Activated CD8-positive, alpha-beta memory T cell treated with anti-CD3 and anti-CD28 coated beads for 24 hours (primary cell): Measurements from ENCODE around the gene TMEM191C.
"Not testable (repeated sequence)": the region's sequence is repeated elsewhere in the genome, so short reads cannot be mapped to it uniquely, and the experiment has no call there.

Source experiments
- DNase-seq: peaks from one replicate; pipeline ENCODE4 v3.0.0-alpha.2; 2020

The TMEM191C gene

DNA sequence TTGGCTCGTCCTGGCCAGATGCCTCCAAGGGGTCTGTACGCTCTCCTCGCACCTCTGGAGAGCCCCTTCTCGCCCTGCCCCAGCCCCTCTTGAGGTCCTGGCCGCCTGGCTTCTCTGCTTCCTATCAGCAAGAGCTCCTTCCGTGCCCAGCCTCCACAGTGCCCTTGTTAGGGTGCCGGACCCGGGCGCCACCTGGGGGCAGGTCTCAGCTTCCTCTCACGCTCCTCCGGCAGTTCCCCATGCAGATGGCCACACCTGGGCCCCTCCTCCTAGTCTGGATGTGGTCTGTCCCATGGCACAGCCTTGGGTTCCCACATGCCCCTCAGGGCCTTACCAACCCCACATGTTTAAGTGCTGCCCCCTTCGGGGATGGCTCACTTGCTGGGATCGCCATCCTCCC is 6.5 kb downstream of the TMEM191C start:
- DNase-seq = not testable (repeated sequence)

DNA sequence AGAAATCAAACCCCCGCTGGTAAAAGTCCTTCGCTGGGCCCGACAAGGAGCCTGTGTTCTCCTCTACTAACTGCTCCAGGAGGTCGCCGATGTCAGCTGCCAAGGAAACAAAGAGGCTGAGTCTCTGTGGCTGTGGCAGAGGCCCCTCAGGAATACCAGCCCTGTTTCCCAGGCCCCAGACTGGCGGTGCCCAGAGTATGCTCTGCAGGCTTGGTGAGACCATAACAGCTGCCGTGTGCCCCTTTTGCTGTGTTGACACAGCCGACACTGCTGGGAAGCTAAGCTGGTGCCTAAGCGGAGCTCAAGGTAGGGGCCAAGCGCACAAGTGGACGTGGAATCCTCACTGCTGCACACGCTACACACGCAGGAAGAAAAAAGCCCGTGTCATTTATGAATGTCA is 16.9 kb downstream of the TMEM191C start:
- DNase-seq = not testable (repeated sequence)

DNA sequence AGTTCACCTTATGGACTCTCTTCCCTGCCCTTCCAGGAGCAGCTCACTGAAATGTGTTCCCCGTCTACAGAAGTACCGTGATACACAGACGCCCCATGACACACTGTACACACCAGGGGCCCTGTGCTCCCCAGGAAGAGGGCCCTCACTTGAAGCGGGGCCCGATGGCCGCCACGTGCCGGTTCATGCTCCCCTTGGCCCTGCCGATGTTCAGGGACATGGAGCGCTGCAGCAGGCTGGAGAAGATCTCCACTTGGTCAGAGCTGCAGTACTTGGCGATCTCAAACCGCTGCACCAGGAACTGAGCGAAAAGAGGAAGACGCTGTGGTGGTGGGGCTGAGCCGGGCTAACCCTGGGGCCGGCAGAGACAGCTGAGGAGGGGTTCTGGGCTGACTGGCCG is 20.5 kb downstream of the TMEM191C start:
- not testable (repeated sequence) for DNase-seq

GRCh38 chr22:21489149-21489680 is 22.0 kb downstream of the TMEM191C start:
- not testable (repeated sequence) for DNase-seq

DNA sequence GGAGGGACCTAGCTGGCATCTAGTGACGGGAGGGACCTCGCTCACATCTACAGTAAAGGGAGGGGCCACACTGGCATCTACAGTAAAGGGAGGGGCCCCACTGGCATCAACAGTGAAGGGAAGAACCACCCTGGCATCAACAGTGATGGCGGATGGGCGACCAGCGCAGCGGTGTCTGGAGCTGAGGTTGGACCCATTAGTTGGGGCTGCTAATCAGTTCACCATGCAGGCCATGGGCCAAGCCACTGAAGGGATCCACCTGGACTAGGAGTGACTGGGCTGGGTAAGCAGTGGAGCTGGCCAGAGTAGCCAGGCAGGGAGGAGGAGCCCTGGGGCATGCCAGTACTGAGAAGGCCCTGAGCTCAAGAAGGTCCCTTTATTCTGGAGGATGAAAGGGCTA is 23.4 kb downstream of the TMEM191C start:
- not testable (repeated sequence) for DNase-seq

GRCh38 chr22:21492271-21492670 is 25.1 kb downstream of the TMEM191C start:
- not testable (repeated sequence) for DNase-seq

GRCh38 chr22:21493789-21494782 is 26.9 kb downstream of the TMEM191C start:
- not testable (repeated sequence) for DNase-seq

- DNase-seq = not testable (repeated sequence)
These were observed 30.8 kb downstream of the TMEM191C start for GRCh38 chr22:21497984-21498383.

- DNase-seq = not testable (repeated sequence)
These were observed 31.3 kb downstream of the TMEM191C start for GRCh38 chr22:21498489-21498888.

- DNase-seq = not testable (repeated sequence)
These were observed 32.7 kb downstream of the TMEM191C start for GRCh38 chr22:21499623-21500506.

- DNase-seq = not testable (repeated sequence)
These were observed 43.2 kb downstream of the TMEM191C start for GRCh38 chr22:21510397-21510796.

DNA sequence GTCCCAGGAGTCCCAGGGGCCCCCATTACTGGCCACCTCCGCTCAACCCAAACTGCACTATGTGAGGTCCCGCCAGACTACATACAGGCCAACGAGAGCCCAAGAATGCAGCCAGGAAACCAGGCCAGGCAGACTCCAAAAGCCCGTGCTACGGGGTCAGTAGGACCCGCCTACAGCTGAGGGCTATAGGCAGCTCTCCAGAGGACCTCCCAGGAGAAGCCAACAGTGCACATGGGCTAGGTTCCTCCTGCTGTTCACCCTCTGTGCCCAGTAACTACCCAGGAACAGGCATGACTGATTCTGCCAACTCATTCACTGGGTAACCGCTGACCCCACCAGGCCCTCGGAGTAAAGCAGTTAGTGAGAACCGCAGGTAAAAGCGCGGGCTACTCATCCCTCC is 44.8 kb downstream of the TMEM191C start:
- not testable (repeated sequence) for DNase-seq

GRCh38 chr22:21514117-21514516 is 46.9 kb downstream of the TMEM191C start:
- DNase-seq = not testable (repeated sequence)

- DNase-seq = not testable (repeated sequence)
These were observed 48.0 kb downstream of the TMEM191C start for GRCh38 chr22:21515234-21515633.

GRCh38 chr22:21516522-21516921 is 49.3 kb downstream of the TMEM191C start:
- DNase-seq = not testable (repeated sequence)

DNA sequence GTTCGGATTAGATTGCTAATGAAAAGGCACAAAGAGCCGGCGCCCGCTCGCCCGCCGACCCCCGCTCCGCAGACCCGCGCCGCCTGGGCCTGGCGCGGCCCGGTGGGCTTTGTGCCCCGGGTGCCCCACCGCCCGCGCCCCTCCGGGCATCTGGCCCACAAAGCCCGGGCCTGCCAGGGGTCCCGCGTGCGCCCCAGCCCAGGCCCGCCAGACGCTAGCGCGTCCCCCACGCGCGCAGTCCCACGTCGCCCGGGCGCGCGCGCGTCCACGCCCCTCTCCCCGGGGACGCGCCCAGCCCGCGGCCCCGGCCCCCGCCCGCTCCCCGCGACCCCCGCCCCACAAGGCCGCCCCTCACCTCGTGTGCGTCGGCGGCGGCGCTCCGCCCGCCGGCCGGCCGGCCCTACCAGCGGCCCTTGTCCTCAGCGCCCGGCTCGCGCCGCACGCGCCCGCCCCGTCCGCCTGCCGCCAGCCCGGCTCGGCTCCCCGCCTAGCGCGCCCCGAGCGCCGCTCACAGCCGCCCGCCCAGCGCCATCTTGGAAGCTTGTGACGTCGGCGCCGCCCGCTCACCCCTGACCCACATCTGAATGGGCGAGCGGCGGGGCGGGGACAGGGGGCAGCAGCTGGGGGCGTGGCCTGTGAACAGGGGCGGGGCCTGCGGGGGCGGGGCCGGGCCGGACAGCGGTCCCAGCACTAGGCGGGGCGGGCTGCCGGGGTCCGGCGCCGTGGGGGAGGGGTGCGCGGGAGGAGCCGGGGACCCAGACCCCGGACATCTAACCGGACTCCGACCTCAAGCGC is 50.0 kb downstream of the TMEM191C start:
- DNase-seq = peak; percentile 83
